Loucy (cell line): ENCODE results near the gene SYNJ2.
"Not testable (repeated sequence)": the region's sequence is repeated elsewhere in the genome, so short reads cannot be mapped to it uniquely, and the experiment has no call there.

Source experiments
- H2AFZ ChIP-seq: fragments of 200-600 bp; sonication (generic); 2 replicates; pipeline ENCODE4 v1.6.0; 2016; ENCODE audit warnings: antibody characterized with exemption, mild to moderate bottlenecking, low read length, moderate library complexity
- H3F3A ChIP-seq: fragments of 200-600 bp; 2 replicates; pipeline ENCODE4 v1.6.0; 2016; ENCODE audit warnings: antibody characterized with exemption, low read depth, mild to moderate bottlenecking
- H3K27me3 ChIP-seq: fragments of 200-600 bp; sonication (generic); 2 replicates; pipeline ENCODE4 v1.6.1; 2014; ENCODE audit warnings: low read length, mild to moderate bottlenecking; ENCODE audit not compliant: insufficient read depth, poor library complexity, severe bottlenecking
- H3K36me3 ChIP-seq: fragments of 200-600 bp; sonication (generic); 2 replicates; pipeline ENCODE4 v1.6.1; 2016; ENCODE audit warnings: low read length; ENCODE audit not compliant: insufficient read depth
- H3K4me1 ChIP-seq: fragments of 200-600 bp; sonication (generic); 2 replicates; pipeline ENCODE4 v1.5.1; 2014; ENCODE audit warnings: low read length, mild to moderate bottlenecking; ENCODE audit not compliant: insufficient read depth, poor library complexity, severe bottlenecking
- H3K4me2 ChIP-seq: fragments of 200-600 bp; sonication (generic); 2 replicates; pipeline ENCODE4 v1.6.0; 2014; ENCODE audit warnings: antibody characterized with exemption, low read length, low read depth, mild to moderate bottlenecking; ENCODE audit not compliant: poor library complexity, severe bottlenecking
- H3K4me3 ChIP-seq: fragments of 200-600 bp; sonication (generic); 2 replicates; pipeline ENCODE4 v1.5.1; 2014; ENCODE audit warnings: low read length, mild to moderate bottlenecking, mixed read lengths; ENCODE audit not compliant: poor library complexity, severe bottlenecking
- H3K79me2 ChIP-seq: fragments of 200-600 bp; sonication (generic); 2 replicates; pipeline ENCODE4 v1.6.1; 2014; ENCODE audit warnings: low read length; ENCODE audit not compliant: insufficient read depth
- H3K9ac ChIP-seq: fragments of 200-600 bp; sonication (generic); 2 replicates; pipeline ENCODE4 v1.6.0; 2014; ENCODE audit warnings: mild to moderate bottlenecking, low read depth, low read length, moderate library complexity; ENCODE audit not compliant: poor library complexity, severe bottlenecking
- H3K9me2 ChIP-seq: fragments of 200-600 bp; sonication (generic); replicated peaks from 2 replicates; pipeline ENCODE4 v1.6.1; 2016; ENCODE audit warnings: low read depth, low read length, mixed read lengths
- H3K9me3 ChIP-seq: fragments of 200-600 bp; sonication (generic); 2 replicates; pipeline ENCODE4 v1.6.1; 2014; ENCODE audit warnings: mild to moderate bottlenecking, antibody characterized with exemption, low read length, low read depth; ENCODE audit not compliant: insufficient read depth
- H4K20me1 ChIP-seq: fragments of 200-600 bp; sonication (generic); 2 replicates; pipeline ENCODE4 v1.6.0; 2014; ENCODE audit warnings: antibody characterized with exemption, low read length, mild to moderate bottlenecking; ENCODE audit not compliant: insufficient read depth, poor library complexity, severe bottlenecking
- CTCF ChIP-seq: fragments of 200-600 bp; sonication (generic); conservative IDR thresholded peaks from 2 replicates; pipeline ENCODE4 v1.5.1; 2014; ENCODE audit warnings: mild to moderate bottlenecking, antibody characterized with exemption, low read length
- EZH2phosphoT487 ChIP-seq: fragments of 200-600 bp; IDR thresholded peaks from 2 replicates; pipeline ENCODE4 v1.6.1; 2018; ENCODE audit warnings: antibody characterized with exemption, mild to moderate bottlenecking, moderate library complexity, borderline replicate concordance

Gene SYNJ2

GRCh38 chr6:157944983-157945931 is 36.4 kb upstream of the SYNJ2 start:
- TF ChIP-seq CTCF (no peak), EZH2phosphoT487 (no peak)
- Histone ChIP-seq H3K4me2 (no peak overlapping the region), H3K4me3 (no peak overlapping the region), H3K4me1 (peaks cover 4% of the 10 kb centered on the region), H4K20me1 (no peaks in the 10 kb centered on the region), H3K9me3 (no peaks in the 10 kb centered on the region; the same call in 1 of the 2 replicates), H2AFZ (no peak overlapping the region), H3K27me3 (no peaks in the 10 kb centered on the region), H3K9me2 (no peaks in the 10 kb centered on the region), H3K79me2 (no peaks in the 10 kb centered on the region), H3F3A (no peaks in the 10 kb centered on the region), H3K36me3 (no peaks in the 10 kb centered on the region), H3K9ac (no peak overlapping the region)

GRCh38 chr6:157946053-157946617 is 35.5 kb upstream of the SYNJ2 start:
- TF ChIP-seq EZH2phosphoT487 (no peak), CTCF (no peak)
- no peaks in the 10 kb centered on the region for H3K27me3 ChIP-seq

GRCh38 chr6:157946865-157947532 is 34.7 kb upstream of the SYNJ2 start:
- H3K9me2 ChIP-seq = no peaks in the 10 kb centered on the region
- no peaks in the 10 kb centered on the region for H4K20me1 ChIP-seq
- no peaks in the 10 kb centered on the region for H3K27me3 ChIP-seq
- H3K79me2 ChIP-seq = no peaks in the 10 kb centered on the region
- peak; percentile 94 for TF ChIP-seq CTCF
- TF ChIP-seq EZH2phosphoT487 = no peak
- H3K4me3 ChIP-seq = no peak overlapping the region
- H2AFZ ChIP-seq = no peak overlapping the region; the same call in 1 of the 2 replicates
- H3K4me1 ChIP-seq = peaks cover 4% of the 10 kb centered on the region
- H3F3A ChIP-seq = no peaks in the 10 kb centered on the region
- no peak overlapping the region for H3K4me2 ChIP-seq
- H3K36me3 ChIP-seq = no peaks in the 10 kb centered on the region
- no peaks in the 10 kb centered on the region; the same call in 1 of the 2 replicates for H3K9me3 ChIP-seq
- H3K9ac ChIP-seq = no peak overlapping the region

More at GRCh38 chr6:157946053-157946617, 35.5 kb upstream of the SYNJ2 start:
- H3K9me3 ChIP-seq = no peaks in the 10 kb centered on the region; the same call in 1 of the 2 replicates
- H3K9ac ChIP-seq = no peak overlapping the region
- no peaks in the 10 kb centered on the region for H3K9me2 ChIP-seq
- H3K79me2 ChIP-seq = no peaks in the 10 kb centered on the region
- no peak overlapping the region for H3K4me2 ChIP-seq
- H2AFZ ChIP-seq = no peak overlapping the region
- peaks cover 4% of the 10 kb centered on the region for H3K4me1 ChIP-seq
- H4K20me1 ChIP-seq = no peaks in the 10 kb centered on the region
- H3K4me3 ChIP-seq = no peak overlapping the region
- no peaks in the 10 kb centered on the region for H3K36me3 ChIP-seq
- H3F3A ChIP-seq = no peaks in the 10 kb centered on the region

- not testable (repeated sequence) for H3K4me3 ChIP-seq, H3K27me3 ChIP-seq, H3K79me2 ChIP-seq, H3K4me1 ChIP-seq, H3K9me2 ChIP-seq, H3K4me2 ChIP-seq, H4K20me1 ChIP-seq, H3K9me3 ChIP-seq, H3F3A ChIP-seq, H2AFZ ChIP-seq, H3K9ac ChIP-seq, H3K36me3 ChIP-seq
Observed at GRCh38 chr6:157950899-157951298, 30.8 kb upstream of the SYNJ2 start.
